ENCODE measurements around the gene ATF7IP2. TPM values are rescaled to one million over a fixed set of nuclear protein-coding genes. Genes with fewer than 3 reads are reported as not detected.

ATF7IP2 gene
- total RNA-seq, 1 experiment from 2014 or later: 25.2 TPM

DNA sequence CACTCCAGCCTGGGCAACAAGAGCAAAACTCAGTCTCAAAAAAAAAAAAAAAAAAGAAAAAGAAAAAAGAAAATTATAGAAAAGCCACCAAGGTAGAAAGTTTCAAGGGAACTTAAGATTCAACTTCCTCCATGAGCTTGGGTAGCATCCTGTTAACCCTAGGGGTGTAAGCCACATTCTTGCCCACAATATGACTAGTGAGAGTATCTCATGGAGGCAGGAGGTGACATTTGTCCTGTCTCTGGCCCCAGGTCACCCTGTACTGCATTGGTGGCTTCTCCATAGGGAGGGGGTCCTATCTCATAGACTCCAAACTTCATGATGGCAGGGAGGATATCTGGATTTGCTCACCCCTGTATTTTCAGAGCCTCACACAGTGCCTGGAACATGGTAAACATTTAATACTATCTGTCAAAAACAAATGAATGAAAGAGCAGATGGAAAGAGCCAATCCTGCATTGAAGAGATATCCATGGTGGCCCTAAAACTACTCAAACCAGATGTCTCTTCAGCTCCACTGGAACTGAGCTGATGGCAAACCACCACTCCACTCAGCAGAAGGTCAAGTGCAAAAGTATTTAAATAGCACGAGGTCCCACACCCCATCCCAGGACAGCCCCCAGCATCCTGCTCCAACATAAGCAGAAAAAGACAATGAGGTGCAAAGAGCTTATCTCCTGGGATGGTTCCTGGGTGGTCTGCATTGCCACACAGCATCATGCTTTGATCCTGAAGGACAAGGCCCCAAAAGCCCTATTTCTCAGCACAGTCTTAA, 144.2 kb downstream of the ATF7IP2 start:
- BruUV-seq (replicated peaks): no TSS peak
- DNase-seq (ENCODE audit: low read depth, low spot score): no peak
- Histone ChIP-seq H3K4me1 (ENCODE audit: control insufficient read depth, insufficient read depth, low read length) (no peaks in the 10 kb centered on the region), H3K9me3 (ENCODE audit: control insufficient read depth, insufficient read depth, low read depth, low read length) (no peaks in the 10 kb centered on the region), H3K36me3 (ENCODE audit: control insufficient read depth, insufficient read depth, low read length) (no peaks in the 10 kb centered on the region), H3K4me3 (ENCODE audit: low read depth in 2 of 2, low read length in 2 of 2) (no peak overlapping the region), H3K27me3 (ENCODE audit: control insufficient read depth, insufficient read depth, low read length) (no peaks in the 10 kb centered on the region), H3K27ac (ENCODE audit: low read length) (no peak overlapping the region)
- ChIA-PET CTCF (no interaction called here), POLR2A (no interaction called here)
- intact Hi-C loops (cut with micrococcal nuclease; ENCODE audit: unreplicated experiment) (loop anchor here (10.0 kb wide), 2 partner anchors 55 to 385 kb away; partner anchors contain the start of gene EMP2), in situ Hi-C loops (cut with HindIII; ENCODE audit: low pct_unique_long_range_greater_than_20kb, low sequenced_read_pairs) (no loop called here)
- TF ChIP-seq, protein P1, sequence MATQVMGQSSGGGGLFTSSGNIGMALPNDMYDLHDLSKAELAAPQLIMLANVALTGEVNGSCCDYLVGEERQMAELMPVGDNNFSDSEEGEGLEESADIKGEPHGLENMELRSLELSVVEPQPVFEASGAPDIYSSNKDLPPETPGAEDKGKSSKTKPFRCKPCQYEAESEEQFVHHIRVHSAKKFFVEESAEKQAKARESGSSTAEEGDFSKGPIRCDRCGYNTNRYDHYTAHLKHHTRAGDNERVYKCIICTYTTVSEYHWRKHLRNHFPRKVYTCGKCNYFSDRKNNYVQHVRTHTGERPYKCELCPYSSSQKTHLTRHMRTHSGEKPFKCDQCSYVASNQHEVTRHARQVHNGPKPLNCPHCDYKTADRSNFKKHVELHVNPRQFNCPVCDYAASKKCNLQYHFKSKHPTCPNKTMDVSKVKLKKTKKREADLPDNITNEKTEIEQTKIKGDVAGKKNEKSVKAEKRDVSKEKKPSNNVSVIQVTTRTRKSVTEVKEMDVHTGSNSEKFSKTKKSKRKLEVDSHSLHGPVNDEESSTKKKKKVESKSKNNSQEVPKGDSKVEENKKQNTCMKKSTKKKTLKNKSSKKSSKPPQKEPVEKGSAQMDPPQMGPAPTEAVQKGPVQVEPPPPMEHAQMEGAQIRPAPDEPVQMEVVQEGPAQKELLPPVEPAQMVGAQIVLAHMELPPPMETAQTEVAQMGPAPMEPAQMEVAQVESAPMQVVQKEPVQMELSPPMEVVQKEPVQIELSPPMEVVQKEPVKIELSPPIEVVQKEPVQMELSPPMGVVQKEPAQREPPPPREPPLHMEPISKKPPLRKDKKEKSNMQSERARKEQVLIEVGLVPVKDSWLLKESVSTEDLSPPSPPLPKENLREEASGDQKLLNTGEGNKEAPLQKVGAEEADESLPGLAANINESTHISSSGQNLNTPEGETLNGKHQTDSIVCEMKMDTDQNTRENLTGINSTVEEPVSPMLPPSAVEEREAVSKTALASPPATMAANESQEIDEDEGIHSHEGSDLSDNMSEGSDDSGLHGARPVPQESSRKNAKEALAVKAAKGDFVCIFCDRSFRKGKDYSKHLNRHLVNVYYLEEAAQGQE (IDR thresholded peaks at IDR 0.05; ENCODE audit: insufficient read depth in 1 of 2, low read depth in 2 of 2, low read length in 1 of 2): no peak
- no peak for ATAC-seq

DNA sequence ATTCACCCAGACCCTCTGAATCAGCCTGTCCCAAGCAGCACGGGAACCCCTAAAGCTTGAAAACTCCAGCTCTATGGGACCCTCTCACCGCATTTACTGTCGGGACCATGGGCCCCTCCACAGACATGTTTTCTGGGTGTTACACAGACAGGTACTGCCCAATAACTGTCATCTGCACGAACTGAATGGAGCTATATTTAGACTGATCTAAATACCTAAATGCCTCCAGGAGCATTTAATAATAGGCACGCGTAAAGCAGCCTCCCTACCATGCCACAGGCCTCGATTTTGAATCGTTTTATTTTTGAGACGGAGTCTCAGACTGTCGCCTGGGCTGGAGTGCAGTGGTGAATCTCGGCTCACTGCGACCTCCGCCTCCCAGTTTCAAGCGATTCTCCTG, 144.8 kb downstream of the ATF7IP2 start:
- in situ Hi-C loops (cut with HindIII; ENCODE audit: low pct_unique_long_range_greater_than_20kb, low sequenced_read_pairs) (no loop called here), intact Hi-C loops (cut with micrococcal nuclease; ENCODE audit: unreplicated experiment) (no loop called here)
- ATAC-seq: no peak
- Histone ChIP-seq H3K4me1 (ENCODE audit: control insufficient read depth, insufficient read depth, low read length) (no peaks in the 10 kb centered on the region), H3K4me3 (ENCODE audit: low read depth in 2 of 2, low read length in 2 of 2) (no peak overlapping the region), H3K27ac (ENCODE audit: low read length) (no peak overlapping the region), H3K27me3 (ENCODE audit: control insufficient read depth, insufficient read depth, low read length) (no peaks in the 10 kb centered on the region), H3K36me3 (ENCODE audit: control insufficient read depth, insufficient read depth, low read length) (no peaks in the 10 kb centered on the region), H3K9me3 (ENCODE audit: control insufficient read depth, insufficient read depth, low read depth, low read length) (no peaks in the 10 kb centered on the region)
- no peak for TF ChIP-seq POLR2AphosphoS5 (IDR thresholded peaks at IDR 0.05; ENCODE audit: low read depth, low read length)
- TF ChIP-seq SIN3A (IDR thresholded peaks at IDR 0.05; ENCODE audit: borderline replicate concordance, insufficient read depth, low read depth, low read length): no peak
- TF ChIP-seq, protein P1 (IDR thresholded peaks at IDR 0.05; ENCODE audit: insufficient read depth in 1 of 2, low read depth in 2 of 2, low read length in 1 of 2): no peak
- TF ChIP-seq, protein P2, sequence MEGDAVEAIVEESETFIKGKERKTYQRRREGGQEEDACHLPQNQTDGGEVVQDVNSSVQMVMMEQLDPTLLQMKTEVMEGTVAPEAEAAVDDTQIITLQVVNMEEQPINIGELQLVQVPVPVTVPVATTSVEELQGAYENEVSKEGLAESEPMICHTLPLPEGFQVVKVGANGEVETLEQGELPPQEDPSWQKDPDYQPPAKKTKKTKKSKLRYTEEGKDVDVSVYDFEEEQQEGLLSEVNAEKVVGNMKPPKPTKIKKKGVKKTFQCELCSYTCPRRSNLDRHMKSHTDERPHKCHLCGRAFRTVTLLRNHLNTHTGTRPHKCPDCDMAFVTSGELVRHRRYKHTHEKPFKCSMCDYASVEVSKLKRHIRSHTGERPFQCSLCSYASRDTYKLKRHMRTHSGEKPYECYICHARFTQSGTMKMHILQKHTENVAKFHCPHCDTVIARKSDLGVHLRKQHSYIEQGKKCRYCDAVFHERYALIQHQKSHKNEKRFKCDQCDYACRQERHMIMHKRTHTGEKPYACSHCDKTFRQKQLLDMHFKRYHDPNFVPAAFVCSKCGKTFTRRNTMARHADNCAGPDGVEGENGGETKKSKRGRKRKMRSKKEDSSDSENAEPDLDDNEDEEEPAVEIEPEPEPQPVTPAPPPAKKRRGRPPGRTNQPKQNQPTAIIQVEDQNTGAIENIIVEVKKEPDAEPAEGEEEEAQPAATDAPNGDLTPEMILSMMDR (IDR thresholded peaks at IDR 0.05): no peak
- no peak for TF ChIP-seq TCF7L2 (IDR thresholded peaks at IDR 0.05; ENCODE audit: low read depth, low read length)
- no TSS peak for BruUV-seq (replicated peaks)
- no peak for DNase-seq (ENCODE audit: low read depth, low spot score)
- ChIA-PET CTCF (interaction anchor here (0.5 kb wide), 1 partner anchor 44 kb away, joined by 4 read pairs; no protein-coding TSS in a partner anchor), POLR2A (no interaction called here)
